HG02642 (cell line): ENCODE data around the gene SLC29A4.
"Not testable (repeated sequence)": the region's sequence is repeated elsewhere in the genome, so short reads cannot be mapped to it uniquely, and the experiment has no call there.

Experiments
- ATAC-seq: cut with Tn5 transposase; IDR thresholded peaks from one replicate; pipeline ENCODE4 v1.9.1; 2021; ENCODE audit warnings: mild to moderate bottlenecking; ENCODE audit not compliant: unreplicated experiment, poor library complexity

Gene SLC29A4

DNA sequence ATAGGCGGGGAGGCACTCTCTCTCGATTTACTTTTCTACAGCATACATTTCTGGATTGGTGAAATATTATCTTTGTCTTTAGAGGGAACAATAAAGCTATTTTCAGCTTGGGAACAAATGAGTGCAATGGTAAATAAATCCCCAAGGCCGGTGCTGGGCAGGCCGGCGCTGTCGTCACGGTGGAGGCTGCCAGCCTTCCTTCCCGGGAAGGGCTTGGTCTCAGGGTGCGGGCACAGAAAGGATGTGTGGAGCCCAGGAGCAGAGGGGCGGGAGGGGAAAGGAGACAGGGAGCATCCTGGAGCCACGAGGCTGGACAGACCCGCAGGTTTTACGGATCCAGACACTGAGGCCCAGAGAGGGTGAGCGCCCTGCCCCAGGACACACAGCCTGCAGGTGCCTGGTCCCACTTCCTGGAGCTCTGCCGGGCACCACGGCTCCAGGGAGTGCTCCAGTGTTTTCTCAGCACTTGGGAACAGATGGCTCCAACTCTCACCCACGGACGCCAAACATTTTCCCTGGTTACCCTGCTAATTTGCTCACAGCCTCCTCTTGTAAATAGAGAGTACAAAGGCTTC is 8.8 kb upstream of the SLC29A4 start:
- not testable (repeated sequence) for ATAC-seq

DNA sequence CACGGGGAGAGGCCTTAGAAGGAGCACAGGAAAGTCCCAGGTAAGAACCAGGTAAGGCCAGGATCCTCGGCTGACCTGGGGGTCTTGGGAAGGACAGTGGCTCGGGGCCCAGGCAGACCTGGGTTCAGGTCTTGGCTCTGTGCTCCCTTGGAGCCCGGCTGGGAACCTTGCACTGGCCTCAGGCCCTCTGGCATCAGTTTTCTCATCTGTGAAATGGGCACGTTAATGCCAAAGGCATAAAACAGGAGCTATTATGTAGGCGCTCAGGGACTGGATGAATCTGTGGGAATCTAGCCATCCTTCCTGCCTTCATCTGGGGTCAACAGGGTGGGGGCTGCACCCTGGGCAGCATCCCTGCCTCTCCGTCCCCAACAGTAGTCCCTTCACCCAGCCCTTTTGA is 8.3 kb upstream of the SLC29A4 start:
- no peak for ATAC-seq

DNA sequence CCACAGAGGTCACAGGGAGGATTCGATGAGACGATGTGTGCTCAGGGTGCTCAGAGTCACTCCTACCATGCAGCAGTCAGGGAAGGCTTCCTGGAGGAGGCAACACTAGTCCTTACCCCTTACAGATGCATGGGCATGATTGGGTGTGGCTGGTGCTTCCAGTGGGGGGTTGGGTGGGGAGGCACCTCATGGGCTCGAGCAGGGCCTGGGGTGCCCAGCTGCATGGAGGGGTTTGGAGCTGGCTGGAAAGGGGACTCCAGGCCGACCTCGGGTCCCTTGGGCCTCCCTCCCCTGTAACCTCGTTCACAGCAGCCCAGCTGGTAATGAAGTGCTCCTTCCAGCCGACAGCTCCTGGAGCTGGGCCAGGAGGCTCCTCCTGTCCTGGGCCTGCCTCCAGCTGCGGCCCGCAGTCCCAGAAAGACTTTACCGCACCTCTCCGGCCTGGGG is 7.7 kb upstream of the SLC29A4 start:
- ATAC-seq = not testable (repeated sequence)

DNA sequence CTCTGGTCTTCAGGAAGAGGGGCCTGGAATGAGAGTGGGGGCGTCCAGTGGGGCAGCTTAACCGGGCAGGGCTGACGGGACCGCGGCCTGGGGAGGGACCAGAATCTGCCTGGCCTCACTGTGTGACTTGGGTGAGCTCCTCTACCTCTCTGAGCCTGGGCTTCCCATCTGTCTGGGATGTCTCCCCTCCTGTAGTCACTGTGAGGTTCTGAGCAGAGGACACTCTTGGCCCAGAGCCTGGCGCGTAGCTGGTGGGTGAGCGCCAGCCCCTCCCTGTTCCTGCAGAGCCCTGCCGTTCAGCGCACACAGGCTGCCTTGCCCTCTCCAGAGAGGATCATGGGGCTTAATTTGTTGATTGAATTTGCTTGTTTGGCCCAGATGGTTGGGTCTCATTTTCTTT is 7.2 kb upstream of the SLC29A4 start:
- not testable (repeated sequence) for ATAC-seq

DNA sequence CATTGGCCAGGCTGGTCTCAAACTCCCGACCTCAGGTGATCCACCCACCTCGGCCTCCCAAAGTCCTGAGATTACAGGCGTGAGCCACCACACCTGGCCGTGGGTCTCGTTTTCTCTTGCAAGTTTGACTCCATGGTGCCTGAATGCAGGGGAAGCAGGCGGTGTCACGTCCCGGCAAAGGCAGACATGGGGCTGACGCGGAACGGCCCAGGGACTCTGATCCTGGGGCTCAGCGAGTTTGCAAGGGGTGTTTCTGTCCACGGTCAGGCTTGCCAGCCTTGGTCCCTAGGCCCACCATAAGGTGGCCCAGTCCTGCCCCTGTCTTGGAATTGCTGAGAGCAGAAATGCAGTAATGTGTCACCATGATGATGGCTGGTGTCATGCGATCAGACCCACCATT is 6.6 kb upstream of the SLC29A4 start:
- ATAC-seq = not testable (repeated sequence)

DNA sequence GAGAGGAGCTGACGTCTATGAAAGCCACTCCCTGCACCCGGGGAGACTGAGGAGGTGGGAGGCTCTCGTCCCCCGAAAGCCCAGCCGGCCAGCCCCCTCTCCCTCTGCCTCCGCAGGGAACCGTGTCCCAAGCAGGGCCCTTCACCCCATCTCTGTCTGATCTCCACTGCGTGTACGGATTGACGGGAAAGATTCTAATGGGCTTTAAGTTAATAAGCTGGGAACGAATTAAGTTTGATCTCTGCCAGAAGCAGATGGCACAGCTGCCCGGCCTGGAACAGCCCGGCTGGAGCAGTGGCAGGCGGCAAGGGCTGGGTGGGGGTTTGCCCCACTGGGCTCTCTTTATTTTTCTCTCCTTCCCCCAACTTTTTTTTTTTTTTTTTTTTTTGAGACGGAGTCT is 6.1 kb upstream of the SLC29A4 start:
- no peak for ATAC-seq

DNA sequence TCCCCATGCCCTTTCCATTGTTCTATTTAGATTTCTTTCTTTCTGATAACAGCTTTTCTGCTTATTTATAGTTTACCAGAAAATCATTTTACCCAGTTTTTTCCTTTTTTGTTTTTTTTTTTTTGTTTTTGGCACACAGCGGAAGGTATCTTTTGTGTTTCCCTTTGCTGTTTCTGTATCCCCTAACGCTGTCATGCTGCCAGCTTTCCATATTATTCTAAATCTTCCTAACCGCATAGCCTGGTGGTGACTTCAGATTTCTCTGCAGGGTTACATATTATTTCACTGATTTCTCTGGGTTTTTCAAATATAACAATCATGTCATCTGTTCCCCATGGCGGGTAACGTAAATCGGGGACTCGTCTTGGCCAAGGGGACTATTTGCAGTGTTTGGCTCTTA is 4.0 kb upstream of the SLC29A4 start:
- no peak for ATAC-seq

DNA sequence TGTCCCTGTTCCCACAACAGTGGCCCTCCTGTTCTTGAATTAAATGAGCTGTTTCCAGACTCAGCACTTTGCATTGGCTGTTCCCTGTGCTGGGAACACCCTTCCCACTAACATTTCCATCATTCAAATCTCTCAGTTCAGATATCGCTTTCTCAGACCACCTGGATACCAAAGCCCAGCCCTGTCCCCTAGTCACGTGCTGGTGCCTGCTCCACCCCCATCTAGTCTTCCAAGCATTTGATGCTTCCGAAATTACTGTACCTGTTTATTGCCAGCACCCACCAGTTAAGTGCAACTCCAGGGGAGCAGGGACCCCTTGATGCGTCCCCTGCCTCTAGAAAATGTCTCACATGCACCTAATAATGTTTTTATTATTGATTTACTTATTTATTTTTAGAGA is 3.0 kb upstream of the SLC29A4 start:
- ATAC-seq = no peak

DNA sequence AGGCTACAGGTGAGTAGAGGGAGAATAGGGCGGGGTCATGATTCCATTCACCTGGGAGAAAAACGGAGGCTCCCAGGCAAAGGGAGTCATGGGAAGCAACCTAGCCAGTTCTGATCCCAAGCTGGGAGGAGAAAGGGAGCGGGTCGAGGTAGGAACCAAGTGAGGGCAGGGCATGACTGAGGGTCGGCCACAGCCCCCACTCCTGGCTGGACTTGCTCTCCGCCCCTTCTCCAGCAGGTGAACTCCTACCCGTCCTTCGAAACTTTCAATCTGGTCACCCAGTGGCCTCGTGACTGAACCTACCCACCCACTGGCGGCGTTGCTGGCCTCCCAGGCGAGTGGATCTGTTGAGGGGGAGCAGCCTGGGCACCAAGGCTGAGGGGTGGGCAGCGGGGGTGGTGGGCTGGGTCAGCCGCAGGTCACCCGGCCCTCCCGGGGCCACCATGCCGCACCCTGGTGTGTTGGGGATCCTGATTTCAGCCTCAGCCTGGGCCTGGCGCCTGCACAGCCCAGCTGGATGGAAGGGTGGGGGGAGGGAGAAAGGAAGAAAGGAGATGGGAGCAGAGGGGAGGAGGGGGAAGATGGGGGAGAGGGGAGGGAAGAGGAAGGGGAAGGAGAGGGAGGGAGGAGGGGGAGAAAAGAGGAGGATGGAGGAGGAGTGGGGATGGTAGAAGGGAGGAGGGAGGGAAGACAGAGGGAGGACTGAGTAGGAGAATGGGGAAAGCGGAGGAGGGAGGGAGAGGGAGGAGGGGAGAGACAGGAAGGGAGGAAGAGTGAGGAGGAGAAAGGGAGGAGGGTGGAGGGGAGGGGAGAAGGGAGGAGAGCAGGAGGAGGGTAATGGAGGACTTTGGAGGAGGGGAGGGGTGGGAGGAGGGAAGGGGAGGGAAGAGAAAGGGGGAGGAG is 894 bp upstream of the SLC29A4 start:
- ATAC-seq = not testable (repeated sequence)

DNA sequence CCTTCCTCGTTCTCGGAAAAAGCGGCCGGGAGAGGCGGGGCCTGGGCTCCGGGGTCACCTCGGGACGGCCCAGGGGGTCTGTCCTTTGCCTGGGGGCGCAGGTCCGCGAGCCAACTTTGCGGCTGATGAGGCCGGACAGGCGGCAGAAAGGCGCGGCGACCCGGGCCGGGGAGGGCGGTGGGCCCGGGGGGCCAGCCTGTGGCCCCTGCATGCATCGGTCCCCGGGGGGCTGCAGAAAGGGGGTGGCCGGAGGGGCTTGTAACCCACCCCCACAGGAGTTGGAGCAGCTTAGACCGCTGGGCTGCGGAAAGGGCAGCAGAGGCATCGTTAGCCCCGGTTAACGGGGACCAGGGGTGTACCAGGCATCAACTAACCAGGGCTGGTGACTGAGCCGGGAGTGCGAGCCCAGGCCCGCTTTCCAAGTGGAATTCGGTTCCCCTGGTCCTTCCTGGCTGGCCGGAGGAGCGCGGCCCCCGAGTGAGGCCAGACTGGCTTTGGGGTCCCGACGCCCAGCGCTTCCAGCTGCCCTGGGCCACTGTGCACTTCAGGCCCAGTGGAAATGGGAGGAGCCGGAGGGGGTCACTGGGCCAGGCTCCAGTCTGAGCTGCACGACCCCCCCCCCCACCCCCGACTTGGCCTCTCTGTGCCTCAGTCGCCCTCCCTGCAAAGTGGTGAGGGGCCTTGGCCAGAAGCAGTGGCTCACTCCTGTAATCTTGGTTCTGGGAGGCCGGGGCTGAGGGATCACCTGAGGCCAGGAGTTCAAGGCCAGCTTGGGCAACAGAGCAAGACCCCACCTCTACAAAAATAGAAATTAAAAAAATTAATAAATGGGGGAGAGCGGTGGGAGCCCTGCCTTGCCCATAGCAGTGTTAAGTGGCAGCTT is 919 bp downstream of the SLC29A4 start:
- ATAC-seq = no peak

DNA sequence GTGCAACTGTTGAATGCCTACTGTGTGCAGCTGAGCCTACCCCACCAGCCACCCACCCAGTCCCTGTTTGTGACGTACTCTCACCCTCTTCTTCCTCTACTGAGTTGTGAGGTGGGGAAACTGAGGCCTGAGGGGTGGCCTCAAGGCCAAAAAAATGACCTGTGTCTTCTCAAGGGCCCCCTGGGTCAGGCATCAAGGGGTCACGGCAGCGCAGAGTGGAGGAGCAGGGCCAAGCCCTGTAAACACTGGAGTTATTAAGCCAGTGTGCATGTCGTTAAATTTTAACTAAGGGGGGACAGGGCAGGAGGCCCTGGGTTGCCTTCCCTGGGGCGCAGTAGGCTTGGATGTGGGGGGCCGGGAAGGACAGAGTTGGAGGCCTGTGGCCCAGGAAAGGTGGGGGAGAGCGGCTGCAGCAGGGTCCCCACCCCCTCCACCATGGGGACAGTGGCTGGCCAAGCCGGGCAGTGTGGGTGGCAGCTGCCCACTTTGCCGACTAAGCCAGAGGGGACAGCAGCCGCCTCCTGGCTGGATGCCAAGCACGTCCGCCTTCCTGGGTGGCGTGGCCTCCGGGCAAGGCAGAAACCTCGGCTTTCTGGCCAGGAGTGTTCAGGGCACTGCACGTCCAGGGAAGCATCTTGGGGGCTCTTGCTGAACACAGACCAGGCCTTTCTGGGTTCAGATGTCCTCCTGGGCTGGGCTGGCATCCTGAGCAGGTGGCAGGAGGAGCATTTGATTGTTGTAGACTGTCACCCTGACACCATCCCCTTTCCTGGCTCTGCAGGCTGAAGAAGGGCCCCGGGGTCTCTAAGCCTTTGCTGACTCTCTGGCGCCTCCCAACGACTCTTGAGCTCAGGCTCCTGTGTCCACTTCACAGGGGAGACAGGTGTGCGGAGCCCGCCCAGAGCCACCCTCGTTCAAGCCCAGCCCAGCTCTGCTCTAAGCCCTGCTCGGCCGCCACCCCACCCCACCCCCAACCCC is 1.9 kb downstream of the SLC29A4 start:
- no peak for ATAC-seq

DNA sequence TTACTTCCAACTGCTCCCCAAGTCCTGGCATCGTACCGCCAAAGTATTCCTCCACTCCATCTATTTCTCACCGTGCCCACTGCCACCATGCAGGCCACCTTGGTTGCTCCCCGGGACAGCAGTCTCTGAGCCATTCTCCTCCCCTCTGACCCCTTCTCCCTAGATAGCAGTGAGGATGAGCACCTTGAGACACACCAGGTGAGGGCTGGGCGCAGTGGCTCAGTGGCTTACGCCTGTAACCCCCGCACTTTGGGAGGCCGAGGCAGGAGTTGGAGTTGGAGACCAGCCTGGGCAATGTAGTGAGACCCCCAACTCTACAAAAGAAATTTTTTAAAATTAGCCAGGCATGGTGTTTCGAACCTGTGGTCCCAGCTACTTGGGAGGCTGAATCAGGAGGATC is 4.2 kb downstream of the SLC29A4 start:
- no peak for ATAC-seq

DNA sequence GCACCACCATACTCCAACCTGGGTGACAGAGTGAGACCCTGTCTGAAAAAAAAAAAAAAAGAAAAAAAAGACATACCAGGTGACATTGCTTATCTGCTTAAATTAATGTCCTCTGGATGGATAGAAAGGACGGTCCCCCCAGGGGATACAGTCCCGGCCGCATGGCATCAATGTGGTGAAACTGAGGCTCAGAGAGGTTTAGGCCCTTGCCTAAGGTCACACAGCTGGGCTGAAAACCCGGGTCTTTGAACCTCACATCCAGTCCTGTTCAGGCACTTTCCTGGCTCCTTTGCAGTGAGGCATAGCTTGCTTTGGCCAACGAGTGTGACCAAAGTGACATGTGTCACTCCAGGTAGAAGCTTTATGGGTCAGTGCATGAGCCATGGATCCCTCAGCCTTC is 4.6 kb downstream of the SLC29A4 start:
- not testable (repeated sequence) for ATAC-seq

DNA sequence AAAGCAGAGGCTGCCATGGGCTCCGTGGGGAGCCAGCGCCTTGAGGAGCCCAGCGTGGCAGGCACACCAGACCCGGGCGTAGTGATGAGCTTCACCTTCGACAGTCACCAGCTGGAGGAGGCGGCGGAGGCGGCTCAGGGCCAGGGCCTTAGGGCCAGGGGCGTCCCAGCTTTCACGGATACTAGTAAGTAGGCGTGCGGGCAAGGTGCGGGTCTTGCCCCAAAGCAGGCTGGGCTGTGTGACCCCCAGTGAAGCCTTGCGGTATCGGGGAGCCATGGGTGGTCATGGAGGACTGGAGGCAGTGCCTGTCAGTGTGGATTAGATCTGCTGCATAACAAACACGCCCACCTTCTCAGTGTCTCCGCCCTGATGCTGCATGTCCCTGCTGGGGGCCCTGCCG is 5.1 kb downstream of the SLC29A4 start:
- no peak for ATAC-seq

DNA sequence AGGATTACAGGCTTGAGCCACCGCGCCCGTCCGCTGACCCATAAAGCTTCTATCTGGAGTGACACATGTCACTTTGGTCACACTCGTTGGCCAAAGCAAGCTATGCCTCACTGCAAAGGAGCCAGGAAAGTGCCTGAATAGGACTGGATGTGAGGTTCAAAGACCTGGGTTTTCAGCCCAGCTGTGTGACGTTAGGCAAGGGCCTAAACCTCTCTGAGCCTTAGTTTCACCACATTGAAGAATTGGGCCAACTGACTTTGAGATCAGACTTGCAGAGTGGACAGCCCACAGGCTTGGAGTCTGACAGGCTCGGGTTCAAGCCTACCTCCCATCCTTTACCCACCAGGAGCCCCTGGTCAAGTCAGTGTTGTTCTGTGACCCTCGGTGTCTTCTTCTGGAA is 5.8 kb downstream of the SLC29A4 start:
- not testable (repeated sequence) for ATAC-seq

DNA sequence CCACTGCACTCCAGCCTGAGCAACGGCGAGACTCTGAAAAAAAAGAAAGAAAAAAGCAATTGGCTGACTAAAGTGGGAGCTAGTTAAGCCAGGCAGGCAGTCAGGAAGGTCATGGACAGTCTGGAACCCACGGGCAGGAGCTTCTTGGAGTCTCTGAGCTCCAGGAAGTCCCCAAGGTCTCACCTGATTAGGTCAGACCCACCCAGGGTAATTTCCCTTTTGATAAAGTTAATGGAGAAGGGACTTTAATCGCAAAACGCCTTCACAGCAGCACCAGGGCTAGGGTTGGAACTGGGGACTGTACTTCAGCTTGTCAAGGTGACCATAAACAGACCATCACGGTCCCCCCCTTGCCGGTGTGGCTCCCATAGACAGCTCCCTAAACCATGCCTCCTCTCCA is 6.6 kb downstream of the SLC29A4 start:
- ATAC-seq = no peak

DNA sequence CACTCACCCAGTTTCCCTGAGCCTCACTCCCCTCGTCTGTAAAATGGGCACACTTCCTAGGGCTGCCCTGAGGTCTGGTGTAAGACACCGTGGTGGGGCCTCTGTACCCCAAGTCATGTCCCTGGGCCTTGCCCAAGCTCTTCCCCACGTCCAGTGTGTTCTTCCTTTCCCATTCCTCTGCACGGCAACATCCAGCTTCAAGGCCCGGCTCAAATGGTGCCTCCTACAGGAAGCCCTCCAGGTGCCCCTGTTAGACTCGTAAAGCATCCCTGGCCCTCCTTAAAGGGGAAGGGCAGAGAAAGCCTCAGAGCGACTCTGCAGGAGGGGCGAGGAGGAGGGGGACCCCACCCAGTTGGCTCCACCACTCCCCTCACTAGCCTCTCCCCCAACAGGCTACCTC is 8.6 kb downstream of the SLC29A4 start:
- no peak for ATAC-seq

DNA sequence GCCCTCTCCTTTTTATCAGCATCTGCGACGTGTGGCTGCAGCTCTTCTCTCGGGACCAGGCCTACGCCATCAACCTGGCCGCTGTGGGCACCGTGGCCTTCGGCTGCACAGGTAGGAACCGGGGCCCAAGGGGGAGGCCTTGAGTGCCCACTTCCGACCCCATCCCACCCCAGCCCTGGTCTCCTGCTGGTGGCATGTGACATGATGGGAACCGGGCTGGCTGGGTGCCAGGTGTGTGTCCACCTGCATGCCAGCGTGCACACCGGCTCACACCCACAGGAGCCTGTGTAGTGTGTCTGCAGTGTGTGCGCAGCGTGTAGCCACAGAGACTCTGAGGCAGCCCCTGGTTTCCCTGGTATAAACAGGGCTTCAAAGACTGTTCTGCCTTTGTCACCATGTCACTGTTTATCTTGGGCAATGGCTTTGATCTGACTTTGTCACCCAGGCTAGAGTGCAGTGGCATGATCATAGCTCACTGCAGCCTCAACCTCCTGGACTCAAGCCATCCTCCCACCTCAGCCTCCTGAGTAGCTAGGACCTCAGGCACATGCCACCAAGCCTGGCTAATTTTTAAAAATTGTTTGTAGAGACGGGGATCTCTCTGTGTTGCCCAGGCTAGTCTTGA is 9.1 kb downstream of the SLC29A4 start:
- ATAC-seq = not testable (repeated sequence)
